ENCODE results near the gene P3H3.
A peak's percentile ranks its signal among the peaks of the same experiment; 100 is the strongest.

- TF ChIP-seq POLR2AphosphoS5 (IDR thresholded peaks at IDR 0.05; ENCODE audit: low read depth) = peak; percentile 15; the same call in 1 of the 2 replicates
- TF ChIP-seq EZH2 (IDR thresholded peaks at IDR 0.05; ENCODE audit: low read depth, unreplicated experiment) = no peak
Observed at GRCh38 chr12:6824901-6825381, 3.3 kb upstream of the P3H3 start.
